Kidney (tissue), 14 donors: ENCODE measurements around the gene PUM1. TPM values are rescaled to one million over a fixed set of nuclear protein-coding genes. Genes with fewer than 3 reads are reported as not detected.

Experiments
- DNase-seq, 5 donors: peaks; one replicate each; pipeline ENCODE4 v3.0.0-alpha.2; 2013 to 2020
- FAIRE-seq: peaks from 2 replicates; lab custom pipeline; 2012; peaks lifted over from hg19 to GRCh38; lab: Jason Lieb, UNC
- H3K27ac ChIP-seq, 2 donors: one replicate each; pipeline ENCODE4 v1.7.0; 2013; ENCODE audit warnings: low read depth in 2 of 2, low read length in 2 of 2, inconsistent platforms in 1 of 2
- H3K27me3 ChIP-seq: one replicate; pipeline ENCODE4 v1.7.1; 2013; ENCODE audit warnings: low read length, inconsistent platforms; ENCODE audit not compliant: control insufficient read depth, insufficient read depth
- H3K36me3 ChIP-seq, 3 donors: one replicate each; pipeline versions ENCODE4 v1.7.0 to v1.7.1; 2013; ENCODE audit warnings: low read length in 3 of 3, control low read depth in 1 of 3, inconsistent platforms in 1 of 3; ENCODE audit not compliant: insufficient read depth in 3 of 3, control insufficient read depth in 2 of 3
- H3K4me1 ChIP-seq, 3 donors: one replicate each; pipeline versions ENCODE4 v1.7.0 to v1.7.1; 2013; ENCODE audit warnings: low read length in 3 of 3, inconsistent platforms in 1 of 3, low read depth in 1 of 3; ENCODE audit not compliant: control insufficient read depth in 2 of 3, insufficient read depth in 2 of 3
- H3K4me3 ChIP-seq, 3 donors: one replicate each; pipeline versions ENCODE4 v1.7.0 to v1.8.1; 2013; ENCODE audit warnings: low read length in 3 of 3, control low read depth in 1 of 3, inconsistent platforms in 1 of 3
- H3K9ac ChIP-seq, 3 donors: one replicate each; pipeline versions ENCODE4 v1.7.0 to v1.7.1; 2013; ENCODE audit warnings: low read length in 3 of 3, control low read depth in 1 of 3, inconsistent platforms in 1 of 3
- H3K9me3 ChIP-seq, 3 donors: one replicate each; pipeline versions ENCODE4 v1.7.0 to v1.7.1; 2013; ENCODE audit warnings: low read length in 3 of 3, control low read depth in 1 of 3, inconsistent platforms in 1 of 3; ENCODE audit not compliant: control insufficient read depth in 2 of 3, insufficient read depth in 1 of 3
- CTCF ChIP-seq: IDR thresholded peaks from 3 replicates; pipeline ENCODE4 v1.5.1; 2012; ENCODE audit warnings: mild to moderate bottlenecking, moderate library complexity, borderline replicate concordance; ENCODE audit not compliant: insufficient read depth; ENCODE audit errors: extremely low read depth
- intact Hi-C: fragments of 100-400 bp; cut with DNase I; formaldehyde crosslinking; loops from one replicate; pipeline ENCODE4 v1.11.1; 2022
- polyA plus RNA-seq: library from polyadenylated mRNA; stranded (reverse); fragments of 350-450 nt; fragmentation: Illumina TruSeq; extraction: RNeasy Lipid Tissue Mini Kit (QIAGEN cat#74804); gene quantifications from one replicate; pipeline ENCODE4 v1.2.3, GENCODE V29; 2014; ENCODE audit warnings: low read depth, low replicate concordance; ENCODE audit not compliant: insufficient read depth
- total RNA-seq: library from RNA; stranded (reverse); fragmentation: NEBNext Ultra II Directional; extraction: Animal tissue kit (Norgen Biotek cat#: 25700); gene quantifications from one replicate; pipeline ENCODE4 v1.2.1, GENCODE V29; 2021
- donor health status: control.
- donor health status: control.
- donor health status: control.
- donor health status: control.
- donor health status: control.
- donor health status: DM: yes; HTN: yes; CAD: no.
- donor health status: Normal renal cell carcinoma (clear cell type).

The PUM1 gene
- total and polyA plus RNA-seq, 2 donors from 2014 or later, result 19.1 to 150 TPM

- Histone ChIP-seq H3K4me3 (no peak overlapping the region), H3K4me1 (peaks cover 0 to 5% (median 2%) of the 10 kb centered on the region in 3 donors), H3K9me3 (no peaks in the 10 kb centered on the region), H3K27ac (no peak overlapping the region), H3K9ac (no peak overlapping the region), H3K36me3 (no peaks in the 10 kb centered on the region), H3K27me3 (no peaks in the 10 kb centered on the region)
- intact Hi-C loops, result no loop called here
- FAIRE-seq, result no peak
- TF ChIP-seq CTCF, result no peak
- no peak for DNase-seq
Observed at GRCh38 chr1:31019401-31019800, 46.1 kb downstream of the PUM1 start.

GRCh38 chr1:31016868-31017267 is 48.6 kb downstream of the PUM1 start:
- H3K9ac ChIP-seq, result no peak overlapping the region
- H3K4me1 ChIP-seq, result peaks cover 0 to 14% (median 13%) of the 10 kb centered on the region in 3 donors
- no peaks in the 10 kb centered on the region for H3K27me3 ChIP-seq
- TF ChIP-seq CTCF, result no peak
- DNase-seq (peak in 2 of 5 donors; percentile 13 to 29), FAIRE-seq (no peak)
- no peaks in the 10 kb centered on the region for H3K9me3 ChIP-seq
- H3K27ac ChIP-seq, result no peak overlapping the region
- no peak overlapping the region for H3K4me3 ChIP-seq
- H3K36me3 ChIP-seq, result no peaks in the 10 kb centered on the region
- intact Hi-C loops, result no loop called here

GRCh38 chr1:31013187-31013864 is 52.2 kb downstream of the PUM1 start:
- no peak overlapping the region for H3K9ac ChIP-seq
- no peak overlapping the region for H3K4me3 ChIP-seq
- no peaks in the 10 kb centered on the region for H3K27me3 ChIP-seq
- no peaks in the 10 kb centered on the region for H3K9me3 ChIP-seq
- intact Hi-C loops, result no loop called here
- H3K4me1 ChIP-seq, result peaks cover 0 to 22% (median 14%) of the 10 kb centered on the region in 3 donors
- FAIRE-seq (peak; percentile 57), DNase-seq (peak in 1 of 5 donors; percentile 14)
- H3K27ac ChIP-seq, result no peak overlapping the region
- TF ChIP-seq CTCF, result no peak
- H3K36me3 ChIP-seq, result no peaks in the 10 kb centered on the region
